ENCODE measurements around the gene SCD5.

SCD5 gene

DNA sequence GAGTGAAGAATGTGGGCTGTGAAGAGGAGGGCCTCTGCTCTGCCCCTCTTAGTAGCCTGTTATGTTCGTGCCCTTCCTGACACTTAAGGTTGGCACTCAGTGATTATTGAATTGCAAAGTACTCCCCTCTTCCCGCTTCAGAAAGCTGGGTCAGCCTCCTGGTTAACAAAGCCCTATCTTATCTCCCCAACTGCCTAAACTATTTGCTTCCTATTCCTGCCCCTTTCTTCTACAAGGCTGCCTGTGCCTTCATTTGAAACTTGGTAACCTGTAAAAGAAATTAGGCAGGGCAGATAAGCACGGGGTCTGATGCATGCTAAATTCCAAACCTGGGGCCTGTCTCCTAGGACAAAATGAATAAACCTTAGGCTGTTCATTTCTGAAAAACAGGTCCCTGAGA, 213.7 kb downstream of the SCD5 start:
- DNase-seq: no peak

DNA sequence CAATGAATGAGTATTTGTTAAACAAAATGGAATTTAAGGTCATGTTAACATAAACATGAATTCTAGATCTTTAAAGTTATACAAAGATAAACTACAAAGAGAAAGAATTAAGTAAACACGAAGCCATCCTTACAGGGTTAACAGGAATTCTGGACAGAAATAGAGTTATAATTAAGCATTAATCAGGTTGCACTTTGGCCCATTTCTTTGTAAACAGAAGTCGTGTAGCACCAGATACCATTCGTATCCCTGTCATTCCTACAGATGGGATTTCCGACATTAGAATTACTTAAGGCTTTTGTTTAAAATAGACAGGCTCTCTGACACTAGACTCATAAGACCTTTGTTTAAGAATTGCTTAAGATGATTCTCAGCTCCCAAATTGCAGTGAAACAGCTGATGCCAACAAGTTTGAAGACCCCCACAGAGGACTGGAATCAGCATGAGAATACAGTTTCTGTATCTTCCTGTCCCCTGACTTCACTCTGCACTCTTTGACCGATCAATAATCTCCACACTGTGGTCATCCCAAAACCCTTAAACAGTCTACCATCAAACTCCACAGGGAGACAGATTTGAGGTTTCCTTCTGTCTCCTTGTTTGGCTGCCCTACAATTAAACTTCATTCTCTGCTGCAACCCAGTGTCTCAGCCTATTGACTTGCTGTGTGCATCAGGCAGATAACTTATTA, 214.6 kb downstream of the SCD5 start:
- no peak for DNase-seq

GRCh38 chr4:82579932-82580331, 218.7 kb downstream of the SCD5 start:
- no peak for DNase-seq
